Stimulated activated naive B cell treated with anti-CD40 and anti-IgM and Interleukin-4, amounts not matched to agents 10 μg/mL and 1 μg/mL and 100 μg/mL, for 72 hours (primary cell): Measurements from ENCODE around the gene PSMB8.

Source experiments
- ATAC-seq, 2 donors: fragments of 150-1000 bp; cut with Tn5 transposase; replicated peaks; 2 replicates each; pipeline ENCODE4 v1.10.0; 2021; ENCODE audit warnings: moderate library complexity in 1 of 2
- DNase-seq: peaks from one replicate; pipeline ENCODE4 v3.0.0; 2021
- H3K27ac Mint-ChIP-seq: one replicate; pipeline ENCODE4 v1.8.0; 2022; ENCODE audit warnings: mild to moderate bottlenecking, mixed read lengths
- H3K27me3 Mint-ChIP-seq, 2 donors: one replicate each; pipeline ENCODE4 v1.8.0; 2022; ENCODE audit warnings: mixed read lengths in 2 of 2
- H3K36me3 Mint-ChIP-seq, 2 donors: one replicate each; pipeline ENCODE4 v1.8.0; 2022; ENCODE audit warnings: mixed read lengths in 2 of 2, mild to moderate bottlenecking in 1 of 2
- H3K4me1 Mint-ChIP-seq, 2 donors: one replicate each; pipeline ENCODE4 v1.8.0; 2022; ENCODE audit warnings: mixed read lengths in 2 of 2, mild to moderate bottlenecking in 1 of 2
- H3K4me3 Mint-ChIP-seq, 2 donors: one replicate each; pipeline ENCODE4 v1.8.0; 2022; ENCODE audit warnings: mild to moderate bottlenecking in 2 of 2, mixed read lengths in 2 of 2, moderate library complexity in 1 of 2
- H3K9me3 Mint-ChIP-seq, 2 donors: one replicate each; pipeline ENCODE4 v1.8.0; 2022; ENCODE audit warnings: mixed read lengths in 2 of 2, mild to moderate bottlenecking in 1 of 2

PSMB8 gene

GRCh38 chr6:32837651-32838113 is 6.2 kb downstream of the PSMB8 start:
- Mint-ChIP-seq H3K4me3 (peak overlapping the region; percentile 82 to 91), H3K27ac (peak overlapping the region; percentile 97), H3K36me3 (peaks cover 65 to 75% of the 10 kb centered on the region in 2 donors), H3K27me3 (no peaks in the 10 kb centered on the region), H3K9me3 (peaks cover 0 to 6% of the 10 kb centered on the region in 2 donors), H3K4me1 (peaks cover 69 to 92% of the 10 kb centered on the region in 2 donors)
- ATAC-seq (no peak), DNase-seq (no peak)

GRCh38 chr6:32836873-32837272 is 7.0 kb downstream of the PSMB8 start:
- Mint-ChIP-seq H3K4me1 (peaks cover 63 to 92% of the 10 kb centered on the region in 2 donors), H3K27ac (peak overlapping the region; percentile 97), H3K36me3 (peaks cover 62 to 75% of the 10 kb centered on the region in 2 donors), H3K4me3 (peak overlapping the region; percentile 82 to 91), H3K9me3 (peaks cover 0 to 6% of the 10 kb centered on the region in 2 donors), H3K27me3 (no peaks in the 10 kb centered on the region)
- ATAC-seq (no peak), DNase-seq (no peak)

GRCh38 chr6:32835167-32835893 is 8.5 kb downstream of the PSMB8 start:
- Mint-ChIP-seq H3K27ac (peak overlapping the region; percentile 0), H3K36me3 (peaks cover 56 to 75% of the 10 kb centered on the region in 2 donors), H3K9me3 (peaks cover 0 to 6% of the 10 kb centered on the region in 2 donors), H3K4me1 (peaks cover 54 to 88% of the 10 kb centered on the region in 2 donors), H3K4me3 (peak overlapping the region; percentile 6 to 18), H3K27me3 (no peaks in the 10 kb centered on the region)
- ATAC-seq, result no peak
- no peak for DNase-seq

GRCh38 chr6:32833664-32834063 is 10.2 kb downstream of the PSMB8 start:
- Mint-ChIP-seq H3K36me3 (peaks cover 64 to 87% of the 10 kb centered on the region in 2 donors), H3K27ac (peak overlapping the region; percentile 4), H3K4me3 (no peak overlapping the region), H3K4me1 (peaks cover 56 to 89% of the 10 kb centered on the region in 2 donors), H3K27me3 (no peaks in the 10 kb centered on the region), H3K9me3 (peaks cover 0 to 6% of the 10 kb centered on the region in 2 donors)
- ATAC-seq, result no peak
- DNase-seq, result no peak

GRCh38 chr6:32832535-32832934 is 11.3 kb downstream of the PSMB8 start:
- H3K36me3 Mint-ChIP-seq, result peaks cover 68 to 93% of the 10 kb centered on the region in 2 donors
- ATAC-seq, result no peak
- peak overlapping the region; percentile 51 for H3K27ac Mint-ChIP-seq
- DNase-seq, result no peak
- H3K9me3 Mint-ChIP-seq, result peaks cover 0 to 6% of the 10 kb centered on the region in 2 donors
- H3K4me3 Mint-ChIP-seq, result no peak overlapping the region
- H3K27me3 Mint-ChIP-seq, result no peaks in the 10 kb centered on the region
- peaks cover 60 to 88% of the 10 kb centered on the region in 2 donors for H3K4me1 Mint-ChIP-seq

GRCh38 chr6:32830936-32831335 is 12.9 kb downstream of the PSMB8 start:
- peaks cover 62 to 87% of the 10 kb centered on the region in 2 donors for H3K36me3 Mint-ChIP-seq

GRCh38 chr6:32830017-32830416 is 13.8 kb downstream of the PSMB8 start:
- peaks cover 55 to 78% of the 10 kb centered on the region in 2 donors for H3K36me3 Mint-ChIP-seq
- H3K27ac Mint-ChIP-seq, result no peak overlapping the region
- peaks cover 45 to 74% of the 10 kb centered on the region in 2 donors for H3K4me1 Mint-ChIP-seq
- ATAC-seq, result no peak
- peaks cover 0 to 6% of the 10 kb centered on the region in 2 donors for H3K9me3 Mint-ChIP-seq
- no peak overlapping the region for H3K4me3 Mint-ChIP-seq
- H3K27me3 Mint-ChIP-seq, result no peaks in the 10 kb centered on the region
- no peak for DNase-seq

More at GRCh38 chr6:32830936-32831335, 12.9 kb downstream of the PSMB8 start:
- ATAC-seq (no peak), DNase-seq (no peak)
- Mint-ChIP-seq H3K4me1 (peaks cover 54 to 83% of the 10 kb centered on the region in 2 donors), H3K27me3 (no peaks in the 10 kb centered on the region), H3K9me3 (peaks cover 0 to 6% of the 10 kb centered on the region in 2 donors), H3K27ac (no peak overlapping the region), H3K4me3 (no peak overlapping the region)

- Mint-ChIP-seq H3K27me3 (no peaks in the 10 kb centered on the region), H3K4me1 (peaks cover 41 to 69% of the 10 kb centered on the region in 2 donors), H3K9me3 (peaks cover 0 to 6% of the 10 kb centered on the region in 2 donors), H3K4me3 (no peak overlapping the region), H3K27ac (peak overlapping the region; percentile 77), H3K36me3 (peaks cover 49 to 72% of the 10 kb centered on the region in 2 donors)
- no peak for DNase-seq
- no peak for ATAC-seq
These were observed 14.4 kb downstream of the PSMB8 start for GRCh38 chr6:32829495-32829894.

- Mint-ChIP-seq H3K27ac (peak overlapping the region; percentile 25), H3K4me3 (no peak overlapping the region)
These were observed 16.8 kb downstream of the PSMB8 start for GRCh38 chr6:32827025-32827424.

GRCh38 chr6:32825966-32826365 is 17.9 kb downstream of the PSMB8 start:
- DNase-seq (no peak), ATAC-seq (no peak)
- Mint-ChIP-seq H3K27ac (no peak overlapping the region), H3K4me1 (peaks cover 34 to 45% of the 10 kb centered on the region in 2 donors), H3K9me3 (no peaks in the 10 kb centered on the region), H3K36me3 (peaks cover 24 to 38% of the 10 kb centered on the region in 2 donors), H3K27me3 (no peaks in the 10 kb centered on the region), H3K4me3 (no peak overlapping the region)

More at GRCh38 chr6:32827025-32827424, 16.8 kb downstream of the PSMB8 start:
- DNase-seq (no peak), ATAC-seq (no peak)
- Mint-ChIP-seq H3K4me1 (peaks cover 29 to 45% of the 10 kb centered on the region in 2 donors), H3K9me3 (no peaks in the 10 kb centered on the region), H3K36me3 (peaks cover 28 to 48% of the 10 kb centered on the region in 2 donors), H3K27me3 (no peaks in the 10 kb centered on the region)

GRCh38 chr6:32819729-32820128 is 24.1 kb downstream of the PSMB8 start:
- H3K27me3 Mint-ChIP-seq, result no peaks in the 10 kb centered on the region
- no peak for DNase-seq
- ATAC-seq, result peak in 1 of 2 donors; percentile 6
- H3K4me3 Mint-ChIP-seq, result no peak overlapping the region
- peaks cover 53 to 74% of the 10 kb centered on the region in 2 donors for H3K4me1 Mint-ChIP-seq
- H3K9me3 Mint-ChIP-seq, result peaks cover 0 to 4% of the 10 kb centered on the region in 2 donors
- H3K36me3 Mint-ChIP-seq, result peaks cover 10 to 14% of the 10 kb centered on the region in 2 donors
- peak overlapping the region; percentile 79 for H3K27ac Mint-ChIP-seq

GRCh38 chr6:32818867-32819266 is 25.0 kb downstream of the PSMB8 start:
- H3K36me3 Mint-ChIP-seq, result peaks cover 15 to 20% of the 10 kb centered on the region in 2 donors
- H3K4me3 Mint-ChIP-seq, result peak overlapping the region; percentile 0 to 37
- no peaks in the 10 kb centered on the region for H3K27me3 Mint-ChIP-seq
- H3K27ac Mint-ChIP-seq, result peak overlapping the region; percentile 87
- H3K4me1 Mint-ChIP-seq, result peaks cover 61 to 82% of the 10 kb centered on the region in 2 donors
- H3K9me3 Mint-ChIP-seq, result peaks cover 0 to 4% of the 10 kb centered on the region in 2 donors
- ATAC-seq (peak; percentile 42 to 55), DNase-seq (no peak)

GRCh38 chr6:32816746-32817204 is 27.1 kb downstream of the PSMB8 start, which contains the start of gene HLA-DOB:
Gene HLA-DOB (minus strand): TSS chr6:32817002. CDS start chr6:32816951, 51 bp downstream.
- peak within 1 kb of the TSS; percentile 82 to 90 for H3K4me3 Mint-ChIP-seq
- peaks cover 76 to 97% of the 10 kb centered on the region in 2 donors for H3K4me1 Mint-ChIP-seq
- H3K27ac Mint-ChIP-seq, result peak within 1 kb of the TSS; percentile 97

GRCh38 chr6:32815996-32816395 is 27.9 kb downstream of the PSMB8 start:
- ATAC-seq, result peak; percentile 69 to 80
- Mint-ChIP-seq H3K27me3 (no peaks in the 10 kb centered on the region), H3K27ac (peak overlapping the region; percentile 97), H3K9me3 (peaks cover 0 to 4% of the 10 kb centered on the region in 2 donors), H3K36me3 (peaks cover 23 to 38% of the 10 kb centered on the region in 2 donors), H3K4me3 (peak overlapping the region; percentile 82 to 90), H3K4me1 (peaks cover 74 to 95% of the 10 kb centered on the region in 2 donors)
- no peak for DNase-seq

More at GRCh38 chr6:32816746-32817204, 27.1 kb downstream of the PSMB8 start, which contains the start of gene HLA-DOB:
- DNase-seq (no peak), ATAC-seq (peak; percentile 66 to 67)
- peaks cover 21 to 34% of the 10 kb centered on the region in 2 donors for H3K36me3 Mint-ChIP-seq
- peaks cover 0 to 4% of the 10 kb centered on the region in 2 donors for H3K9me3 Mint-ChIP-seq
- H3K27me3 Mint-ChIP-seq, result no peaks in the 10 kb centered on the region
